HG03159 (cell line): ENCODE data around the gene ADRB2.

Experiments
- ATAC-seq: cut with Tn5 transposase; IDR thresholded peaks from one replicate; pipeline ENCODE4 v1.9.1; 2021; ENCODE audit warnings: mild to moderate bottlenecking, moderate library complexity; ENCODE audit not compliant: unreplicated experiment

Gene ADRB2

DNA sequence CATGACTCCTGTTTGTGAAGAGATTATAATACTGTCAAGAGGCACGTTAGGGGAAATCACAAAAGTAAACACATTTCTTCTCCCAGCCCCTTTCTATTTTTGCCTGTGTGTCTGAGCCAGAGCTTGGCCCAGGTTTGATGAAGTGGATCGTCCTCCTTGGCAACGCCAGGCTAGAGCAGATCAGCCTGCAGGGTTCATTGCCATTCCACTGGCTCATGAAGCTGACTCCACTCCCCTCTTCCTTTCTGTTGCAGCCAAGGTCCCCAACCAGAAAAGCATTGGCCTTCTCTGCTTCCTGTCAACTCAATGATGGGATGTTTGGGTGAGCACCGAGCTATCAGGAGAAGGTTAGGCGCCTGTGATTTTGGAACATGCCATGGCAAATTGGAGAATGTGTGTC, 3.3 kb downstream of the ADRB2 start:
- no peak for ATAC-seq

GRCh38 chr5:148830211-148830610, 3.8 kb downstream of the ADRB2 start:
- no peak for ATAC-seq

GRCh38 chr5:148831590-148832565, 5.5 kb downstream of the ADRB2 start:
- ATAC-seq, result peak; percentile 81

- no peak for ATAC-seq
These were observed 6.7 kb downstream of the ADRB2 start for GRCh38 chr5:148833122-148833521.

DNA sequence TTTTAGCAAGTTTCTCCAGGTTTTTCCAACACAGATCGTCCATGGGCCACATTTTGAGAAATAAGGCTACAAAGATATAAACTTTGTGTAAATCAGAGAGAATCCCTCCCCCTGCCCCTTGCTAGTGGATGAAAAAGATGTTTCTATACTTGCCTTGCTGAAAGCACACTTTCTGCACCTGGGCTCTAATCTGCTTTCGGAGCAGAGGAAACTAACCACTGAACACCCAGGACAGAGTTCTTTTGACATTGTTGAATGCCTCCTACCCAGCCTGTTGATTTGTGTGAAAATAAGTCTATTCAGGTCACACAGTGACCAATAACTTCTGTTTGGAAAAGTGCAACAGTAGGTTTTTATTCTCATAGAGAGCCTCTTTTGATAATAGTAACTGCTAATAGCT, 7.5 kb downstream of the ADRB2 start:
- no peak for ATAC-seq

- no peak for ATAC-seq
These were observed 8.3 kb downstream of the ADRB2 start for GRCh38 chr5:148834689-148835088.

- ATAC-seq, result no peak
These were observed 10.2 kb downstream of the ADRB2 start for GRCh38 chr5:148836272-148837250.

GRCh38 chr5:148837383-148837782, 11.0 kb downstream of the ADRB2 start:
- ATAC-seq, result no peak

DNA sequence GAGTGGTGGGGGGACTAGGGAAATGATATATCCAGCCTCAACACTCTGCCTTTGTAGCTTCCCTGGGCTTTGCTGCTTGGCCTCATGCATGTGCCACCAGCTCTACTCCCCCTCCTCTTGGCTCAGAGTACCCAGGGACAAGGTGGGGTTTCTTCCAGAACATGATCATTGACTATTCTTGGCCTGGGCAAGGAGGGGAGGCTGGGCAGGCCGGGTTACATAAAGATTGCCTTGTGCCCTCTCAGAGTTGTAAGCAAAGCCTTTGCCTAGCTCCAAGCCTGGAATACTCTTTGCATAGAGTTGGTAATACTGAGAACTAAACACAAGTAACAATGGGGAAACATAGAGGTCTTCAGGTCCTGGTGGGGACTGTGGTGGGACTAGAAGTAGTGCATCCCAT, 11.9 kb downstream of the ADRB2 start:
- ATAC-seq, result no peak

- no peak for ATAC-seq
These were observed 13.5 kb downstream of the ADRB2 start for GRCh38 chr5:148839960-148840359.

DNA sequence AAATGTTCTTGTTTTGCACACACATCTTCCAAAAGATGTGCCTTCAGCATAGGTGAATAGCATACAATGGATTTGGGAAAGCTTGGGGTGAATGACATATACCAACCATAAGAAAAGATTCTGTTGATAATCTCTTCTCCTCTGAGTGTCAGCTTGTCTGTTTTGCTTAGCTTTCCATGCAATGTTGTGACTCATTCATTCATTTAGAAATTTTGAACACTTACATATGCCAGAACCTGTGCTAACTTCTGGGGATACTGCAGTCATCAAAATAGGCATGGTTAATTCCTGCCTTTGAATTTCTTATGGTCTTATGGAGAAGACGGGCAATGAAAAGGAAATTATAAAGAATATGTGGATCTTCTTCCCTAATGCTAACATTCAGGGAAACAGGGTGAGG, 14.1 kb downstream of the ADRB2 start:
- ATAC-seq, result no peak

DNA sequence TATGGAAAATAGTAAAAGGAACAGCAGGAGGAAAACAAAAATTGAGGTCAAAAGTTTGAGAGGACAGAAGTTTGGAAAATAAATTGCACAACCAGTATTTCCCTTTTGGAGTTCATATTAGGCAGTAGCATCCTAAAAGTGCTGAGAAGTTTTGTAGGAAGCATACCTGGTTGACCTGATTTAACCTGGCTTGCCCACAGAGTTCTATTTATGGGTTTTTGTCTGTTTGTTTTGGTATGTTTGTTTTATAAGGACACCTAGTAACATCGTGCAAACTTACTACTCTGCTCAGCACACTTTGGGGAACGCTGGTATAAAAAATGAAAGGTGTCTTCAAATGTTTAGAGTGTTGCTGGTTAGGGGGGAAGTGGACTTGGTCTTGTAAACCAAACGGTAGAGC, 15.1 kb downstream of the ADRB2 start:
- no peak for ATAC-seq

DNA sequence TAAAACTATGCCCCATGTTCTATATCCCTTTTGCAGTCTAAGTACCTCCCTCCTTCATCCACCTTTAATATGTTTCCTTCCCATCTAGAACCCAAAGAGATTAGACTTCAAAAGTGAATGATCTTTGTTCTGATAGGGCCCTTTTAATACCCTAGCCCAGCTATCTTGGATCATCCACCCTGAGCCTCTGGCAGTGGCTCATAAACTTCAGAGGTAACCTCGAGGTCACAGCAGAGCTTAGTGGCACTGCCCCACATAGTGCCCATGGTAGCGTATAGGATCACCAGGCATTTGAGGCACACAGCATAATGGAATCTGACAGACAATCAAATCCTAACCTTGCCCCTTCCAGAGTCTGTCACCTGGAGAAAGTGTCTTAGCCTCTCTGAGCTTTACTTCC, 15.8 kb downstream of the ADRB2 start:
- ATAC-seq, result no peak

- ATAC-seq, result no peak
These were observed 17.3 kb downstream of the ADRB2 start for GRCh38 chr5:148843510-148844318.

GRCh38 chr5:148844433-148845280, 18.2 kb downstream of the ADRB2 start:
- no peak for ATAC-seq

- ATAC-seq, result no peak
These were observed 20.5 kb downstream of the ADRB2 start for GRCh38 chr5:148846930-148847329.

DNA sequence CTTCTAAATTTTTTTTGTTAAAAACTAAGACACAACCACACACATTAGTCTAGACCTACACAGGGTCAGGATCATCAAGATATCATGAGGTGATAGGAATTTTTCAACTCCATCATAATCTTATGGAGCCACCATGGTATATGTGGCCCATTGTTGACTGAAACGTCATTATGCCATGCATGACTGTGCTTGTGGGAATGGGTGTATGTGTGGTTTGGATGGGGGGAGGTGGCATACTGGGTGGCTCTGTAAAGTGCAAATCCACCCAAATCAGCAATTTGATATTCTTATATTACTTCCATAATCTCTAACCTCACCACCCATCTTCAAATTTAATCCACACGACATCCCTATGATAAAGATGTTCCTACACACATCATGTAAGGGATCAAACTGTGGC, 21.0 kb downstream of the ADRB2 start:
- ATAC-seq, result no peak

DNA sequence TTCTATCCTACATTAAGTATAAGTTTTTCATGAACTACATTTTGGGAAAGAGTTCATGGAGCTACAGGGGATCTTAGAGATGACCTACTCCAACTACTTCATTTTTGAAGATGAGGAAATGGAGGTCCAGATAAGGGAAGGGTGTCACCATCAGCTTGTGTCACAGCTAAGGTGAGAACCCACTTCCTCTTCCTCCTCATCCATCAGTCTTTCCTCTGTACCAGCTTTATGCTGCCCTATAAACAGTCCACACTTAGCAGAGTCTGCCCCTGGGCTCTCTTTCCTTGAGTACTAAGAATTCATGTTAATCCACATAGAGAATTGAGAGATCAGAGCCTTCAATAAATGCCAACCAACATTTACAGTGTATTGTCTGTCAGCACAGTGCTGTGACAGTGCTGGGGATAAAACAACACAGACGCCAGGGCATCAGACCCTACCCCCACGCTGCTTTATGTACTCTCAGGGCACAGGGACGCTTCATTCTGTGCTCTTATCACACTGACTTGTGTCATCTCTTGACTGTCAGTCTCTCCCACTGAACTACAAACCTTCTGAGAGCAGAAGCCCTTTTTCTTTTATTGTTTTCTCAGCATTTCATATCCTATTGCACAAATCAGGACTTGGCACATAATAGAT, 22.1 kb downstream of the ADRB2 start:
- no peak for ATAC-seq

GRCh38 chr5:148849461-148849860, 23.1 kb downstream of the ADRB2 start:
- ATAC-seq, result no peak
